ENCODE measurements around the gene ZNF777.
"Not testable (repeated sequence)": the region's sequence is repeated elsewhere in the genome, so short reads cannot be mapped to it uniquely, and the experiment has no call there.

ZNF777 gene

GRCh38 chr7:149460493-149461277 is at the start of gene ZNF777:
TSS of gene ZNF777 (minus strand) at chr7:149461062. CDS start at chr7:149456022, 5,040 bp downstream.
- DNase-seq, result peak; percentile 73

GRCh38 chr7:149510248-149510647 is 49.4 kb upstream of the ZNF777 start:
- no peak for DNase-seq

- no peak for DNase-seq
These were observed 48.9 kb upstream of the ZNF777 start for GRCh38 chr7:149509774-149510173.

- DNase-seq, result no peak
These were observed 44.7 kb upstream of the ZNF777 start for GRCh38 chr7:149505551-149505950.

GRCh38 chr7:149501651-149502050 is 40.8 kb upstream of the ZNF777 start:
- DNase-seq, result no peak

- no peak for DNase-seq
These were observed 40.0 kb upstream of the ZNF777 start for GRCh38 chr7:149500910-149501309.

GRCh38 chr7:149500201-149500600 is 39.3 kb upstream of the ZNF777 start:
- DNase-seq, result no peak

- DNase-seq, result no peak
These were observed 37.9 kb upstream of the ZNF777 start for GRCh38 chr7:149498811-149499210.

GRCh38 chr7:149497467-149498261 is 36.8 kb upstream of the ZNF777 start, which contains the start of gene ZNF746:
TSS of gene ZNF746 (minus strand) at chr7:149497809. CDS start at chr7:149497536, 273 bp downstream.
- peak; percentile 74 for DNase-seq

GRCh38 chr7:149496642-149497391 is 36.0 kb upstream of the ZNF777 start:
- peak; percentile 17 for DNase-seq

- DNase-seq, result no peak
These were observed 35.2 kb upstream of the ZNF777 start for GRCh38 chr7:149495785-149496641.

GRCh38 chr7:149494738-149495368 is 34.0 kb upstream of the ZNF777 start:
- DNase-seq, result no peak

GRCh38 chr7:149493975-149494374 is 33.1 kb upstream of the ZNF777 start:
- DNase-seq, result not testable (repeated sequence)

- no peak for DNase-seq
These were observed 32.5 kb upstream of the ZNF777 start for GRCh38 chr7:149493366-149493765.

- DNase-seq, result no peak
These were observed 29.4 kb upstream of the ZNF777 start for GRCh38 chr7:149490083-149490760.

GRCh38 chr7:149489391-149490024 is 28.6 kb upstream of the ZNF777 start:
- DNase-seq, result no peak

GRCh38 chr7:149479568-149479967 is 18.7 kb upstream of the ZNF777 start:
- DNase-seq, result no peak

GRCh38 chr7:149478754-149479153 is 17.9 kb upstream of the ZNF777 start:
- DNase-seq, result no peak

- DNase-seq, result no peak
These were observed 16.9 kb upstream of the ZNF777 start for GRCh38 chr7:149477494-149478443.
